Measurements from ENCODE around the gene CDK12.

GRCh38 chr17:39443326-39443725, 18.0 kb upstream of the CDK12 start:
- TF ChIP-seq CTCF (IDR thresholded peaks at IDR 0.05), result no peak
- TF ChIP-seq POLR2A (IDR thresholded peaks at IDR 0.05), result no peak
